ENCODE results near the gene PRSS22.

The PRSS22 gene

DNA sequence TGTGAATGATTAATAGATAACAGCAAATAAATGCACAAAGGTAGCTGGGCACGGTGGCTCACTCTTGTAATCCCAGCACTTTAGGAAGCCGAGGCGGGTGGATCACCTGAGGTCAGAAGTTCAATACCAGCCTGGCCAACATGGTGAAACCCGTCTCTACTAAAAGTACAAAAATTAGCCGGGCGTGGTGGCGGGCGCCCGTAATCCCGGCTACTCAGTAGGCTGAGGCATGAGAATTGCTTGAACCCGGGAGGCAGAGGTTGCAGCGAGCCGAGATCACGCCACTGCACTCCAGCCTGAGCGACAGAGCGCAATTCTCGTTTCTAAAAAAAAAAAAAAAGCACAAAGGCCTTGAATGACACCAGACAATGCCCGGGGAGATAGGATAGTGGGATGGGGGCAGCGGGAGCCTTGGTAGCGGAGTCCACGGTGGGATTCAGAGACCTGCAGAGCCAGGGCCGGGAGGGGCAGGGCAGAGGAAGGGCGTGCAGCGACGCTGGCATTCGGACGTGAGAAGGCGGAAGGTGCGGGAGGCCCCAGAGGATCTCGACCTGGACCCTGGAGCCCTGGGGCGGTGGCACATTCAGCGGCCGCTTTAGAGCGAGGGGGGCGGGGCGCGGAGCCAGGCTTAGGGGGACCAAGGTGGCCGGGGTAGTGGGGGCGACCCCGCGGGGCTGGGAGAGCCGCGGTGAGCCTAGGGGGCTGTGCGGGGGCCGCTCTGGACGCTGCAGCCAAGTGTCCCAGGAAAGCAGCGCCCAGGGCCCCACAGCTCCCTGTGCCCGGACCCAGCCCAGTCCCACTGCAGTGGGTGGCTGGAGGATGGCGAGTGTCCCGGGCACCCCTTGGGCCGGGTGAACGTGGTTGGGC, 24.0 kb upstream of the PRSS22 start:
- DNase-seq (ENCODE audit: low spot score) = peak; percentile 34

DNA sequence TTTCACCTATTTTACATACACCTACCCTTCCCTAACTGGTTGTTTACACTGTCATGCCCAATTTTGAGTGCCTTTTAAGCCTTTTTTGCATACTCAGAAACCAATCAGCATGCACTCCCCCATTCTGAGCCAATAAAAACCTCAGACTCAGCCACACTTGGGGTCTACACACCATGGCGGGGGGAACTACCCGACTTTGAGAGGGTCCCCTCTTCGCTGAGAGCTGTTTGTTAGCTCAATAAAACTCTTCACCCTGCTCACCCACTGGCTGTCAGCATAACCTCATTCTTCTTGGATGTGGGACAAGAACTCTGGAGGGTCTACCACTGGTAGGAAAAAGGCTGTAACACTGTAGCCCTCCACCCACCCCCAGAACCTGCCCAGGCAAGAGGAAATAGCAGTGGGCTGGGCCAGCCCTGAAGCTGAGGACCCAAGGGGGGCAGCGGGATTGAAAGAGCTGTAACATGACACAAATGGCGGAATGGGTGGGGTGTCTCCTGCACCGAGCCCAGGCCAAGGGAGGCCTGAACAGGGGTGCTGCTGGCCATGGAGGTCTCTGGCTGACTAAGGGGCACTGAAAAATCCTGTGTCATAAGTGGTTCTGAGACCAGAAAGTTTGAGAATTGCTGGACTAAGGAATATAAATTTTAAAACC, 22.0 kb upstream of the PRSS22 start:
- DNase-seq (ENCODE audit: low spot score) = no peak

DNA sequence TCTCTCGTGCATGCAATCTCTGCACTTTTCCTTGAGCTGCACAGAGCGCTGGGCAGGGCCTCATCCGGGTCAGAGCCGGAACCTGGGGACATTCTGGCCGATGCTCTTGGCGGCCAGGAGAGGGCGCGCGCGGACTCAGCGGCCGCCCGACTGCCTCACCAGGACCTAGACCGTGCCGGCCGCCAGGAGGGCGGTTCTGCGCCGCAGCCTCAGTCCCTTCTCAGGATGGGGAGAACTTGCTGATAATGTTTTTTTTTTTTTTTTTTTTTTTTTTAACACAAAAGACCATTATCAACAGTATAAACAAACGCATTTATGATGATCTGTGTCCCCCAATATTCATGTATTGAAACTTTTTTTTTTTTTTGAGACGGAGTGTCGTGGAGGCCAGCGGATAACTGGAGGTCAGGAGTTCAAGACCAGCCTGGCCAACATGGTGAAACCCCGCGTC, 17.0 kb upstream of the PRSS22 start:
- peak; percentile 89 for DNase-seq (ENCODE audit: low spot score)

DNA sequence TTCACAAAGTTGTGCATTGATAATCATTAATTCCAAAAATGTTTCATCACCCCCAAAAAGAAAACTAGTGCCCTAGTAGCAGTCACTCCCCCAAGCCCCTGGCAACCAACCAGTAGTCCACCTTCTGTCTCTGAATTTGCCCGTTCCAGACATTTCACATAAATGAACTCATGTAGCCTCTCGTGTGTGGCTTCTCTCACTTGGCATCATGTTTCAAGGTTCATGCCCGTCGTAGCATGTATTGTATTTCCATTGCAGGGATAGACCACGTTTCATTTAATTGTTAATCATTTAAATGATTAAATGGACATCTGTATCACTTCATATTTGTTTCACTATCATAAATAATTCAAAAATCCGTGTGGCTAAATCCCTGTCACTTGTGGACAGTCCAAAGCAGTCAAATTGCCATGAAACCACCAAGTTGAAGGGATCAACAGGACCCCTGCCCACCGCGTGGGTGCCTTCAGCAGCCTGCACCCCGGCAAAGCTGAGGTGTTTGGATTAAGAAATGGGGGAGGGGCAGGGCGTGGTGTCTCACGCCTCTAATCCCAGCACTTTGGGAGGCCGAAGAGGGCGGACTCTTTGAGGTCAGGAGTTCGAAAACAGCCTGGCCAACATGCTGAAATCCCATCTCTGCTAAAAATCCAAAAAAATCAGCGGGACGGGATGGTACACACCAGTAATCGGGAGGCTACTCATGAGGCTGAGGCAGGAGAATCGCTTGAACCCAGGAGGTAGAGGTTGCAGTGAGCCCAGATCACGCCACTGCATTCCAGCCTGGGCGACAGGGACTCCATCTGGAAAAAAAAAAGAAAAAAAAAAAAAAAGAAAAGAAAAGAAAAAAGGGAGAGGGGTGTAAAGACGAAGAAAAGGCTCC, 16.3 kb upstream of the PRSS22 start:
- no peak for DNase-seq (ENCODE audit: low spot score)

DNA sequence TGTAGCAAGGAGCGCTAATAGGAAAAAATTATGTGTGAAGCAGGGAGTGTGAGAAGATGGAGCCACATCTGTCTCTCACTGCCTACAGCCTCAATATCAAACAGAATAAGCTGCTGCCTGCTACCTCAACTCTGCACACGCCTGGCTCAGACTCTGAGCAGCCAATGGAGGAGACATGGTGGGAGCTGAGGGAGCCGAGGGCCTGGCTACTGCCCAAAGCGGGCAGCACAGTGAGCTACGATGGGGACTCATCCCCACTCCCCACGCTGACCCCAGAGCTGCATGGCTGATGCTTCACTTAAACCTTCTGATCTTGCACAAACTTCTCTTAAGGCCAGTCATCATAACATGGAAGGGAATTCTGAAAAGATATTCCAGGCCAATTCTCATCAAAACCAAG, 14.0 kb upstream of the PRSS22 start:
- DNase-seq (ENCODE audit: low spot score) = no peak

DNA sequence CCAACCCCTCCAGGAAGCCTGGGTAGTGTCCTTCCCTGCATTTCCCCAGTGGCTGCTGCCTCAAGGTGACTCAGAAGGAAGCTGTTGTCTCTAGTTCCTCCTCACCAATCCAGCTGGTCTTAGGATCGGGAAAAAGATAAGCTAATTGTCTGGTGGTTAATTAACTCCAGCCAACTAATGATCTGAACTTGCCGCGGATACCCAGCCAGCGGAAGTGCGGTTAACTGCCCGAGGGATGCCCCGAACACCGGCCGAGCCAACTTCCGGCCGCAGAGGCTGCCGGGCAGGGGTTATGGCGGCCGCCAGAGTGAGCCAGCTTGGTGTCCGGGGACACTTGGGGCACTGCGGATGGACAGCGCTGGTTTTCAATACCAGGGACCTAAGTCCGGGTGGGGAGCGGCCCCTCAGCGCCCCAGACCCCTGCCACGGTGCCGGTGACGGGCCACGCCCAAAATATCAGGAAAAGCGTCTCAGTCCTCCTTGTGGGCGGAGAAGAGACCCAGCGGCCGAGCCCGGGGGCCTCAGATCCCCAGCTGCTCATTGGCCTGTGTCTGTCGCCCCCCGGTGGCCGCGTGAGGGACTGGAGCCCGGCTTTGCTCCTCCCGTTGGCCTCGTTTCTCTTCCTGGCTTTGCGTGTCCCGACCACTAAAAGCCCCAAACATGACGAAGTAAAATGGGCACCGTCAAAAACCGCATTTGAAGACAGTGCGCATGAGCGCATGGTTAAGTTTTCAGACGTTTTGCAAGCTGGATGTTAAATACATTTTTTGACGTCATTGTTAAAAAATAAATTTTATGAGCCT, 10.2 kb upstream of the PRSS22 start:
- DNase-seq (ENCODE audit: low spot score) = peak; percentile 97

DNA sequence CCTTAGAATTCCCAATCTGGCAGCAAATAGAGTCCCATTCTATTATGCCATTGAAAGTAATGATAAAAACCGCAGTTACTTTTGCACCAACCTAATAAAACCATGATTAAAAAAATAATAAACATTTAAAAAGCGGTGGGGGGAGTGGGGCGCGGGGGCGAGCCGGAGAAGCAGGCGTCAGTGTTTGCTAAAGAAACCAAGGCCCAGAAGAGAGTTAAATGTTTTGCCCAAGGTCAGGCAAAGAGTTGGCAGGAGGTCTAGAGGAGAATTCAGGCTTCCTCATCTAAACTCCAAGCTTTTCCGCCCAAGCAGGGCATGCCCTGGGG, 9.7 kb upstream of the PRSS22 start:
- no peak for DNase-seq (ENCODE audit: low spot score)

DNA sequence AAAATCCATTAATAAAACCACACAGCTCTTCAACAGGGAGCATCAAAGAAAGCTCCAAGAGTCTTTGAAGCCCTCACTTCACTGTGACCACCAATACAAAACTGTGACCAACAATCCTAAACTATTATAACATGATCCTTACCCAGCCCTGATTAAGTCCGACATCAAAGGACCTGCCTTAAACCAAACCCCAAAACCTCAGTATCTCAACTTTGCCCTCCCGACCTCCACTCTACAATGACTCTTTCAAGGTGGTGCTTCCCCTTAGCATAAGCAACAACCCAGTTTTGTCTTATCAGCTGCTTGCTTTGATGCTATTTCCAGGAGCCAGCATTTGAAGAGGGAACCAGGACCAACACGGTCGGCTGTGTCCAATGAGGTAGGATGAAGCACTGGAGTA, 8.5 kb upstream of the PRSS22 start:
- DNase-seq (ENCODE audit: low spot score) = no peak

DNA sequence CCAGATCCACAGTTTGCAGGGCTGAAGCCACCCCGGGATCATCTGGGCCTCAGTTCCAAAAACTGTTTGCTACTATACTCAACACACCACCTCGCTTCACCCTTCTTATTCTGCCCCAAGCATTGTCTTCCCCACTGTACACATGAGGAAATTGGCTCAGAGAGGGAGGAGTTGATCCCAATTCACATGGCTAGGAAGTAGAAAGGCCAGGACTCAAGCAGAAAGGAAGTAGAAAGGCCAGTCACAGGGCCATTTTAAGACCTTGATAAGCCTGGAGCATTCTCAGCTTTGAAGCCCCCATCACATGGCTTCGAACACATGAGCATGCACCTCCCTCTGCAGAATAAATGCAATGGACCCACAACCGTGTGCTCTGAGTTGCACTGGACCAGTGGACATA, 7.7 kb upstream of the PRSS22 start:
- no peak for DNase-seq (ENCODE audit: low spot score)

DNA sequence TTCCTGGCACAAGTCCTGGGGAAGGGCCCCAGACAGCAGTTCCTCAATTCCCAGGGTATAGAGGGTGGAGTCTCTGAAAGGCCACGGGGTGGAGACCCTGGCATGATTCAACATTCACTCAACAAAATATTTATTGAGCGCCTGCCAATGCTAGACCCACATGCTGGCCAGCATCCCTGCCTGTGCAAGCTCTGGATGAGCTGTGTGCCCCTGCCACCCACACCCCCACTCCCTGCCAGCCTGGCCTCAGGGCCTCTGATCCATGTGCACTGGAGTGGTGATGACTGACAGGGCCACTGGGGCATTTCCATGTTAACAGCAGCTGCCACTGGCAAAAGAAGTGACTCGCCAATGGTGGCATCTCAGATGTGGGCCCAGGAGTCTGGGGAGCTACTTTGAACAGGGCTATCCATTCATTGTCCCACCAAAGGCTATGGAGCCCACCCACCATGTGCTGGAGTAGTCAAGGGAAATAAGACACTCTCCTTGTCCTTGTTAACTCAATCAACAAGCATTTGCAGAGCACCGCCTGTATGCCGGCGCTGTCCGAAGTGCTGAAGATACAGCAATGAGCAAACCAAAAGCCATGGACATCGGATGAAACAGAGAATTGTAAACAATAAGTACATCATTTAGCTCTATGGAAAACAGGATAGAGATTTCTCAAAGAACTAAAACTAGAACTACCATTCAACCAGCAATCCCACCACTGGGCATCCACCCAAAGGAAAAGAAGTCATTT, 3.0 kb upstream of the PRSS22 start:
- no peak for DNase-seq (ENCODE audit: low spot score)

DNA sequence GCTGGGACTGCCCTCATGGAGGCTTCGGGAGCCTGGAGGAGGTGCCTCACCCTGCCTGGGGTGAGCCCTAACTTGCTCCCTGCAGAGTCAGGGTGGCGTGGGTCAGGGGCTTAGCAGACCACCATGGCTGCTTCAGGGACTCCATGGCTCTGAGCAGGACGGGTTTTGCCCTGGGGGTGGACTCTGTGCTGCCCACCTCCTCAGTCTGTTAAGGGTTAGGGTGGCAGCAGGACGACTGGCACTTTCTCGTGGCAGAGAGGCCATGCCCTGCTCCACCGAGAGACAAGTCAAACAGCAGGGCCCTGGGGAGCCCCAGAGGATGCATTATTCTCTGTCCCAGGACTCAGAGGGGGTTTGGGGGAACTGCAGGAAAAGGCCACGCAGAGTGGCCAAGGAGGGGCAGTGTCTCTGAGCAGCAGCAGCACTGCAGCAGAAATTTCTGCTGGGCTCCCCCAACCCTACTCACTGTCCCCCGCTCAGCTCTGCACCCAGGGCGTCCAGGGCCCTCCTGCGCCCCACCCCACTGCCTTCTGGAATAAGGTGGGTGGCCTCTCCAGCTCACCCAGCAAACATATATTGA, 1.8 kb upstream of the PRSS22 start:
- DNase-seq (ENCODE audit: low spot score) = no peak

DNA sequence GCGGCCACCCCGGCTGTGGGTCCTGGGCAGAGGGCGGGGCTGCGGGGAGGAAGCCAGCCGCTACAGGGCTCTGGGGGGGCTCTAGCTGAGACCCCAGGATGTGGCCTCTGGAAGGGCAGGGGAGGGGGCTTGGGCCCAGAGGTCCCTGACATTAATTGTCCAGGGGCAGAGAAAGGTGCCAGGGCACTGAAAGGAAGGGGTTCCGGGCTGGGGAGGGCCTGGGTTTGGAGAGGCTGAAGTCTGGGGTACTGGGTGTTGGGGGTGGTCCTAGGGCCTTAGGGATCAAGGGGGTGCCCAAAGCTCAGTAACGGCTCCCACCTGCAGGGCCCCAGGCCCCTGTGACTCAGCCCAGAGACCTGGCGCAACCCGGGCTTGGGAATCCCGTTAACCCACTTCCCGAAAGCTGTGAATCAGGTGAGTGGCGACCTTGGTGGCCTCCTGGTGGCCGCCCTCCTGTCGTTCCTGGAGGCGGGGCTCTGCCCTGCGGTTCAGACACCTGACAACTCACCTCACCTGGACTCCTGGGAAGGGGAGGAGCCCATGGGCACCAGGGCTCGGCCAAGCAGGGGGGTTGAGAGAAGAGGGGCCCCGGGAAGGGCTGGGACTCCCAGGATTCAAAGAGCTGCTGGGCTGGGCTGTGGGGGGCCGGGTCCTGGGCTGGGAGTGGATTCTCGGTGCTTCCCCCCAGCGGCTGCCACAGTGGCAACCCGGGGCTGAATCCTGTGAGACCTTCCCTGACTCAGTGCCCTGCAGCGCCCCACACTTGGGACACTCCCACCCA, 465 bp upstream of the PRSS22 start:
- DNase-seq (ENCODE audit: low spot score) = no peak

DNA sequence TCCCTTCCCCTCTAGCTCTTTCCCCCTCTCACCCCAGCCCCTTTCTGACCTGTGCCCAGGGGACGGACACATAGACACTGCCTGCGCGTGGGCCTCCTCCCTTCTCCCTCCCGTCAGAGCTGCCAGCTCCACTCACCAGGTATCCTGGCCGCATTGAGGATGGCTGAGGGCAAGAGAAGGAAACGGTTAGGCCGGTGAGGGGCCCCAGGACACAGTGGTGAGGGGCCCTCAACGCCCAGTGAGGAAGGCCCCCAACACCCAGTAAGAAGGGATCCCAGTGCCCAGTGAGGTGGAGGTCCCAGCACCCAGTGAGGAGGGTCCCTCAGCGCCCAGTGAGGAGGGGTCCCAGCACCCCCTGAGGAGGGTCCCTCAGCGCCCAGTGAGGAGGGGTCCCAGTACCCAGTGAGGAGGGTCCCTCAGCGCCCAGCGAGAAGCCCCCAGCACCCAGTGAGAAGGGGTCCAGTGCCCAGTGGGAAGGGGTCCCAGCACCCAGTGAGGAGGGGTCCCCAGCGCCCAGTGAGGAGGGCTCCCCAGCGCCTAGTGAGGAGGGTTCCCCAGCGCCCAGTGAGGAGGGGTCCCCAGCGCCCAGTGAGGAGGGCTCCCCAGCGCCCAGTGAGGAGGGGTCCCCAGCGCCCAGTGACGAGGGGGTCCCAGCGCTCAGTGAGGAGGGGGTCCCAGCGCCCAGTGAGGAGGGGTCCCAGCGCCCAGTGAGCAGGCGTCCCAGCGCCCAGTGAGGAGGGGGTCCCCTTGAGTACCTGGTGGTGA, 1.1 kb downstream of the PRSS22 start:
- DNase-seq (ENCODE audit: low spot score) = no peak

DNA sequence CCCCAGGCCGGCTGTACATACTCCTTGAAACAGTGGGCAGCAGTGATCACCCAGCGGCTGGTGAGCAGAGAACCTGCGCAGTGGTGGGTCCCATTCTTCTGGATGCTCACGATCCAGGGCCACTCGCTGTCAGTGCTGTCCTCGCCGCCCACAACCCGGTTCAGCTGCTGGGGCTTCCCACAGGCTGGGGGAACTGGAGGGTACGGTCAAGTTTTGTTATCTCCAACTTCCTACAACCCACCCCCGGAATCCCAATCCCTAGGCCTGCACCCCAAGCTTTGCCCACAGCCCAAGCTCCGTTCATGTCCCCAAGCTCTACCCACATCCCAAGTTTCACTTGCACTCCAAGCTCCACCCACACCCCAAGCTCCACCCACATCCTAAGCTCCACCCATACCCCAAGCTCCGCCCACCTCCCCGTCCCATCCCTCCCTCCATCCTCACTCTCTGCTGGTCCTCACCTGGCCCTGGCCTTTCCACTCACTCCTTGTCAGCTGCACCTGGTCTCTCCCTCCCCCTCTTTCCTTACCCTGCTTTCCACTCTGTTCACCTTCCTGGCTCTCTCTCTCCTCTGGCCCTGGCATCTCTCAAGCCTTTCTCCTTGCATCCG, 1.8 kb downstream of the PRSS22 start:
- DNase-seq (ENCODE audit: low spot score) = peak; percentile 38

DNA sequence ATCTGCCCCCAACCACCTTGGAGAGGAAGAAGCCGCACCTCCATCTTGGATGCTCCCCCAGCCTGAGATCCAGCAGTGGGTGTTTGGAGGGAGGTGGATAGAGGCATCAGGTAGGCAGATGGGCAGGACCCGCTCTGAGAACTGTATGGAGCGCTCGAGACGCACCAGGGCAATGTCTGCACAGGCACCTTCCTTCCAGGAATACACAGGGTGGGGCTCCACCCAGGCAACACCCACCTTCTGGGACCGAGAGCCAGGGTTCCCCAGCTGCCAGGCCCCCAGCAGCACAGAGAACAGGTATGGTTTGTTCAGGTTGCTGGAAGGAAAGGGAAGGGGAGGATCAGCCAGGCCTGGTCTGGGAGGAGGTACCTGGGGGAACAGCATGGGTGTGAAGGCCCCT, 2.4 kb downstream of the PRSS22 start:
- no peak for DNase-seq (ENCODE audit: low spot score)

DNA sequence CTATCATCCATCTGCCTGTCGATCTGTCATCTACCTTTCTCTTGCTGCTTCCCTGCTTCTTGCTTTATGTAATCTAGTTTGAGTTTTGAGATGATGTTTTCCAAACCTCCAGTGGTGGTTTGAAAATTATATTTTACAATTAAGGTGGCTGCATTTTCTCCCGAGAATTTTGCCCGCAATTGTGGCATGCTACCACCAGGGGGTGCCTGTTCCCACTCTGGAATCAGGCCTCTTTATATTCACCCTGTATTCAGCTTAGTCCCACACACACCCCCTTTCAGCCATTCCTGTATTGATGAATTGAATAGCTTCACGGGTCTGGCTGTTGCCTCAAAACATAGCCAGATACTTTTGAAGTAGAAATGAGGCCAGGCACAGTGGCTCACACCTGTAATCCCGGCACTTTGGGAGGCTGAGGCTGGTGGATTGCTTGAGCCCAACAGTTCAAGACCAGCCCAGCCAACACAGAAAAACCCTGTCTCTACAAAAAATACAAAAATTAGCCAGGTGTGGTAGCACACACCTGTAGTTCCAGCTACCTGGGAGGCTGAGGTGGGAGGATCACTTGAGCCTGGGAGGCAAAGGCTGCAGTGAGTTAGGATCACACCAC, 3.2 kb downstream of the PRSS22 start:
- no peak for DNase-seq (ENCODE audit: low spot score)

DNA sequence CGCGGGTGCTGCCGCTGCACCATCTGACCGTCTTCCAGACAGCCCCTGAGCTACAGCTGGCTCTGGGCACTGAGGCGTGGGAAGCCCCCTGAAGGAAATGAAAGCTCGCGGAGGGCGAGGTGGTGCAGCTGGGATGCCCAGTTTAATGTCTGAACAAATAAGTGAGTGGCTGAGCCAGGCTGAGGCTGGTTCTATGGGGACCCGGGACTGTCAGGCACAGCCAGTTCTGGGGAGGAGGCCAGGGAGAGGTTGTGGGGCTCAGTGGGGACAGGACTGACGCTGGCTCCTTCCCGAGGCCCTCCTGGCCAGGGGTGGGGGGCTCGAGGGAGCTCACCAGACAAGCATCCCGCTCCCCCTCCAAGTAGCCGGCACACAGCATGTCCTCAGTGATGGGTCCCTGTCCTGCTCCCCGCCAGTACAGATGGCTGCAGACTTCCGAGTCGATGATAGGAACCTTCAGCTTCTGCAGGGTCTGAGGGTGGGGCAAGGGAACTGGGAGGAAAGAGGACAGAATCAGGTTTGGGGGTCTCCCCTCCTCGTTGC, 4.4 kb downstream of the PRSS22 start:
- no peak for DNase-seq (ENCODE audit: low spot score)
